ENCODE data around the gene ALDH7A1.

- TF ChIP-seq CTCF (conservative IDR thresholded peaks at IDR 0.05 in 1 of 2, IDR thresholded peaks at IDR 0.05 in 1 of 2; ENCODE audit: extremely low read depth in 1 of 2, insufficient read depth in 1 of 2, low read depth in 1 of 2, low read length in 2 of 2) (no peak), EZH2 (IDR thresholded peaks at IDR 0.05; ENCODE audit: borderline replicate concordance, low read length) (no peak)
These were observed 100.6 kb downstream of the ALDH7A1 start for GRCh38 chr5:126494393-126494792.

Data from mammary epithelial cell (primary cell).